GM12892 (cell line): Measurements from ENCODE around the gene PADI6.

ENCODE experiments used
- POLR2A ChIP-seq: IDR thresholded peaks from 2 replicates; pipeline ENCODE4 v1.6.1; 2011; ENCODE audit warnings: low read depth, low read length, control low read depth
- POLR2AphosphoS5 ChIP-seq: IDR thresholded peaks from 2 replicates; pipeline ENCODE4 v1.6.1; 2011; ENCODE audit warnings: low read depth, low read length, control low read depth
- TAF1 ChIP-seq: IDR thresholded peaks from 2 replicates; pipeline ENCODE4 v1.6.1; 2011; ENCODE audit warnings: low read depth, mild to moderate bottlenecking, control low read depth, low read length, borderline replicate concordance

- TF ChIP-seq POLR2A (no peak), POLR2AphosphoS5 (no peak), TAF1 (no peak)
These were observed 41.1 kb upstream of the PADI6 start for GRCh38 chr1:17330856-17331255.
